Keratinocyte (primary cell): ENCODE results near the gene SMIM38.

Experiments
- CTCF ChIP-seq, 3 experiments: IDR thresholded peaks in 1 of 3; conservative IDR thresholded peaks in 1 of 3; optimal IDR thresholded peaks in 1 of 3; 2 replicates in 2 of 3; 3 replicates in 1 of 3; pipeline versions ENCODE3 to v1.5.1; 2011; ENCODE audit warnings: low read length in 3 of 3, mild to moderate bottlenecking in 3 of 3, moderate library complexity in 2 of 3, control low read depth in 1 of 3, inconsistent platforms in 1 of 3; ENCODE audit not compliant: insufficient read depth in 2 of 3; ENCODE audit errors: extremely low read depth in 1 of 3
- EZH2 ChIP-seq: IDR thresholded peaks from one replicate; pipeline ENCODE4 v1.6.1; 2012; ENCODE audit warnings: inconsistent platforms, mild to moderate bottlenecking, low read length, moderate library complexity

GRCh38 chr11:69172674-69173073, 16.9 kb downstream of the SMIM38 start:
- TF ChIP-seq CTCF (optimal IDR thresholded peaks at IDR 0.05 in 1 of 3, IDR thresholded peaks at IDR 0.05 in 1 of 3, conservative IDR thresholded peaks at IDR 0.05 in 1 of 3; ENCODE audit: extremely low read depth in 1 of 3, insufficient read depth in 2 of 3, low read length in 3 of 3) (no peak), EZH2 (no peak)
